Measurements from ENCODE around the gene SLCO2A1.

SLCO2A1 gene

GRCh38 chr3:133997871-133998635 is 31.7 kb downstream of the SLCO2A1 start:
- Histone ChIP-seq H3K36me3 (ENCODE audit: insufficient read depth, low read length) (no peaks in the 10 kb centered on the region), H3K27me3 (ENCODE audit: insufficient read depth, low read length) (peaks cover 44% of the 10 kb centered on the region), H3K9me3 (ENCODE audit: insufficient read depth, low read depth, low read length) (no peaks in the 10 kb centered on the region), H3K27ac (ENCODE audit: low read depth, low read length) (no peak overlapping the region), H3K4me1 (ENCODE audit: insufficient read depth, low read length) (0 out of 2 replicates have a peak, but pooled peaks cover 6% of the 10 kb centered on the region), H3K4me3 (ENCODE audit: low read length) (no peak overlapping the region), H3K9ac (ENCODE audit: low read depth, low read length) (no peak overlapping the region)
- 92% methylated on average over 9 of the region's 9 CpGs for WGBS

GRCh38 chr3:133996996-133997395 is 32.7 kb downstream of the SLCO2A1 start:
- Histone ChIP-seq H3K9ac (ENCODE audit: low read depth, low read length) (no peak overlapping the region), H3K27ac (ENCODE audit: low read depth, low read length) (no peak overlapping the region), H3K27me3 (ENCODE audit: insufficient read depth, low read length) (peaks cover 44% of the 10 kb centered on the region), H3K9me3 (ENCODE audit: insufficient read depth, low read depth, low read length) (no peaks in the 10 kb centered on the region), H3K36me3 (ENCODE audit: insufficient read depth, low read length) (no peaks in the 10 kb centered on the region), H3K4me1 (ENCODE audit: insufficient read depth, low read length) (0 out of 2 replicates have a peak, but pooled peaks cover 6% of the 10 kb centered on the region), H3K4me3 (ENCODE audit: low read length) (no peak overlapping the region)
- WGBS = 90% methylated on average over 5 of the region's 5 CpGs

- H3K9ac ChIP-seq (ENCODE audit: low read depth, low read length) = no peak overlapping the region
- H3K36me3 ChIP-seq (ENCODE audit: insufficient read depth, low read length) = no peaks in the 10 kb centered on the region
- H3K27me3 ChIP-seq (ENCODE audit: insufficient read depth, low read length) = peaks cover 44% of the 10 kb centered on the region
- no peaks in the 10 kb centered on the region for H3K9me3 ChIP-seq (ENCODE audit: insufficient read depth, low read depth, low read length)
- H3K4me1 ChIP-seq (ENCODE audit: insufficient read depth, low read length) = 0 out of 2 replicates have a peak, but pooled peaks cover 6% of the 10 kb centered on the region
- no peak overlapping the region for H3K27ac ChIP-seq (ENCODE audit: low read depth, low read length)
- no peak overlapping the region for H3K4me3 ChIP-seq (ENCODE audit: low read length)
- WGBS = 8% methylated on average over 12 of the region's 12 CpGs
These were observed 33.5 kb downstream of the SLCO2A1 start for GRCh38 chr3:133996251-133996661.

GRCh38 chr3:133995264-133995663 is 34.5 kb downstream of the SLCO2A1 start:
- H3K4me1 ChIP-seq (ENCODE audit: insufficient read depth, low read length) = 0 out of 2 replicates have a peak, but pooled peaks cover 6% of the 10 kb centered on the region
- no peaks in the 10 kb centered on the region for H3K36me3 ChIP-seq (ENCODE audit: insufficient read depth, low read length)
- no peak overlapping the region for H3K9ac ChIP-seq (ENCODE audit: low read depth, low read length)
- WGBS = 95% methylated on average over 2 of the region's 2 CpGs
- peaks cover 44% of the 10 kb centered on the region for H3K27me3 ChIP-seq (ENCODE audit: insufficient read depth, low read length)
- H3K9me3 ChIP-seq (ENCODE audit: insufficient read depth, low read depth, low read length) = no peaks in the 10 kb centered on the region
- H3K27ac ChIP-seq (ENCODE audit: low read depth, low read length) = no peak overlapping the region
- H3K4me3 ChIP-seq (ENCODE audit: low read length) = no peak overlapping the region

- WGBS = 96% methylated on average over 7 of the region's 8 CpGs
- Histone ChIP-seq H3K4me1 (ENCODE audit: insufficient read depth, low read length) (peaks cover 10% of the 10 kb centered on the region), H3K4me3 (ENCODE audit: low read length) (no peak overlapping the region), H3K9ac (ENCODE audit: low read depth, low read length) (no peak overlapping the region), H3K36me3 (ENCODE audit: insufficient read depth, low read length) (no peaks in the 10 kb centered on the region), H3K27me3 (ENCODE audit: insufficient read depth, low read length) (peaks cover 44% of the 10 kb centered on the region), H3K9me3 (ENCODE audit: insufficient read depth, low read depth, low read length) (no peaks in the 10 kb centered on the region), H3K27ac (ENCODE audit: low read depth, low read length) (no peak overlapping the region)
These were observed 35.4 kb downstream of the SLCO2A1 start for GRCh38 chr3:133994166-133994890.

GRCh38 chr3:133992951-133993620 is 36.6 kb downstream of the SLCO2A1 start:
- Histone ChIP-seq H3K9ac (ENCODE audit: low read depth, low read length) (no peak overlapping the region), H3K9me3 (ENCODE audit: insufficient read depth, low read depth, low read length) (no peaks in the 10 kb centered on the region), H3K27me3 (ENCODE audit: insufficient read depth, low read length) (peaks cover 40% of the 10 kb centered on the region), H3K4me3 (ENCODE audit: low read length) (no peak overlapping the region), H3K27ac (ENCODE audit: low read depth, low read length) (no peak overlapping the region), H3K4me1 (ENCODE audit: insufficient read depth, low read length) (peaks cover 23% of the 10 kb centered on the region), H3K36me3 (ENCODE audit: insufficient read depth, low read length) (no peaks in the 10 kb centered on the region)
- WGBS = 92% methylated on average over 9 of the region's 10 CpGs

- H3K36me3 ChIP-seq (ENCODE audit: insufficient read depth, low read length) = no peaks in the 10 kb centered on the region
- peaks cover 30% of the 10 kb centered on the region for H3K4me1 ChIP-seq (ENCODE audit: insufficient read depth, low read length)
- no peaks in the 10 kb centered on the region for H3K9me3 ChIP-seq (ENCODE audit: insufficient read depth, low read depth, low read length)
- peaks cover 33% of the 10 kb centered on the region for H3K27me3 ChIP-seq (ENCODE audit: insufficient read depth, low read length)
- 73% methylated on average over 3 of the region's 3 CpGs for WGBS
- no peak overlapping the region for H3K27ac ChIP-seq (ENCODE audit: low read depth, low read length)
- no peak overlapping the region for H3K4me3 ChIP-seq (ENCODE audit: low read length)
- no peak overlapping the region for H3K9ac ChIP-seq (ENCODE audit: low read depth, low read length)
These were observed 37.3 kb downstream of the SLCO2A1 start for GRCh38 chr3:133992381-133992780.

- no peak overlapping the region for H3K9ac ChIP-seq (ENCODE audit: low read depth, low read length)
- H3K27me3 ChIP-seq (ENCODE audit: insufficient read depth, low read length) = peaks cover 25% of the 10 kb centered on the region; the same call in 1 of the 2 replicates
- no peaks in the 10 kb centered on the region for H3K9me3 ChIP-seq (ENCODE audit: insufficient read depth, low read depth, low read length)
- WGBS = 86% methylated on average over 2 of the region's 2 CpGs
- no peak overlapping the region for H3K27ac ChIP-seq (ENCODE audit: low read depth, low read length)
- peaks cover 33% of the 10 kb centered on the region for H3K4me1 ChIP-seq (ENCODE audit: insufficient read depth, low read length)
- no peaks in the 10 kb centered on the region for H3K36me3 ChIP-seq (ENCODE audit: insufficient read depth, low read length)
- H3K4me3 ChIP-seq (ENCODE audit: low read length) = no peak overlapping the region
These were observed 38.1 kb downstream of the SLCO2A1 start for GRCh38 chr3:133991637-133992036.

GRCh38 chr3:133991209-133991608 is 38.5 kb downstream of the SLCO2A1 start:
- H3K9ac ChIP-seq (ENCODE audit: low read depth, low read length) = no peak overlapping the region
- H3K27ac ChIP-seq (ENCODE audit: low read depth, low read length) = no peak overlapping the region
- WGBS = 84% methylated on average over 3 of the region's 3 CpGs
- H3K4me3 ChIP-seq (ENCODE audit: low read length) = no peak overlapping the region
- H3K4me1 ChIP-seq (ENCODE audit: insufficient read depth, low read length) = peaks cover 33% of the 10 kb centered on the region
- peaks cover 22% of the 10 kb centered on the region; the same call in 1 of the 2 replicates for H3K27me3 ChIP-seq (ENCODE audit: insufficient read depth, low read length)
- no peaks in the 10 kb centered on the region for H3K36me3 ChIP-seq (ENCODE audit: insufficient read depth, low read length)
- no peaks in the 10 kb centered on the region for H3K9me3 ChIP-seq (ENCODE audit: insufficient read depth, low read depth, low read length)

- H3K4me1 ChIP-seq (ENCODE audit: insufficient read depth, low read length) = peaks cover 37% of the 10 kb centered on the region
- H3K36me3 ChIP-seq (ENCODE audit: insufficient read depth, low read length) = no peaks in the 10 kb centered on the region
- H3K9ac ChIP-seq (ENCODE audit: low read depth, low read length) = no peak overlapping the region
- H3K9me3 ChIP-seq (ENCODE audit: insufficient read depth, low read depth, low read length) = no peaks in the 10 kb centered on the region
- peaks cover 12% of the 10 kb centered on the region; the same call in 1 of the 2 replicates for H3K27me3 ChIP-seq (ENCODE audit: insufficient read depth, low read length)
- WGBS = 89% methylated on average over 13 of the region's 14 CpGs
- no peak overlapping the region for H3K4me3 ChIP-seq (ENCODE audit: low read length)
- H3K27ac ChIP-seq (ENCODE audit: low read depth, low read length) = no peak overlapping the region
These were observed 39.6 kb downstream of the SLCO2A1 start for GRCh38 chr3:133989936-133990702.

Measured in HUES64 (cell line).